GM13976 (cell line): ENCODE measurements around the gene WIPF2.

Experiments used
- DNase-seq: peaks from one replicate; pipeline ENCODE4 v3.0.0; 2012; ENCODE audit warnings: low spot score
- CTCF ChIP-seq: IDR thresholded peaks from 2 replicates; pipeline ENCODE4 v1.5.1; 2012; ENCODE audit warnings: borderline replicate concordance, mild to moderate bottlenecking; ENCODE audit not compliant: insufficient read depth; ENCODE audit errors: extremely low read depth, missing control alignments, control extremely low read depth
- in situ Hi-C: fragments of 300-500 bp; cut with MboI; formaldehyde crosslinking; loops from one replicate; pipeline ENCODE4 v1.12.0; 2022; ENCODE audit warnings: low sequenced_read_pairs, mixed read lengths, inconsistent platforms; ENCODE audit not compliant: unreplicated experiment

Gene WIPF2

GRCh38 chr17:40175928-40176753 is 43.0 kb upstream of the WIPF2 start:
- in situ Hi-C loops = no loop called here
- TF ChIP-seq CTCF = no peak
- DNase-seq = no peak

GRCh38 chr17:40176754-40177110 is 42.4 kb upstream of the WIPF2 start:
- DNase-seq = no peak
- in situ Hi-C loops = no loop called here
- no peak for TF ChIP-seq CTCF

GRCh38 chr17:40177275-40177874 is 41.7 kb upstream of the WIPF2 start, which contains the start of gene RAPGEFL1:
TSS of gene RAPGEFL1 (plus strand) at chr17:40177470. CDS start at chr17:40177862, 392 bp downstream.
- DNase-seq = peak; percentile 95
- TF ChIP-seq CTCF = no peak
- in situ Hi-C loops = no loop called here

GRCh38 chr17:40178021-40178601 is 41.0 kb upstream of the WIPF2 start:
- DNase-seq = no peak
- no peak for TF ChIP-seq CTCF
- in situ Hi-C loops = no loop called here

GRCh38 chr17:40178660-40179059 is 40.4 kb upstream of the WIPF2 start:
- DNase-seq = no peak
- no peak for TF ChIP-seq CTCF
- in situ Hi-C loops = no loop called here

GRCh38 chr17:40179923-40180659 is 39.0 kb upstream of the WIPF2 start:
- no peak for DNase-seq
- in situ Hi-C loops = no loop called here
- TF ChIP-seq CTCF = no peak
